BLaER1 (cell line): Measurements from ENCODE around the gene ANKRD53.
"Not testable (repeated sequence)": the region's sequence is repeated elsewhere in the genome, so short reads cannot be mapped to it uniquely, and the experiment has no call there.

Experiments used
- H3K27ac ChIP-seq: shearing (Covaris generic); formaldehyde crosslinking; 2 replicates; pipeline ENCODE4 v1.8.1; 2022
- H3K27me3 ChIP-seq: shearing (Covaris generic); formaldehyde crosslinking; 2 replicates; pipeline ENCODE4 v1.8.1; 2022
- H3K36me3 ChIP-seq: shearing (Covaris generic); formaldehyde crosslinking; 2 replicates; pipeline ENCODE4 v1.8.1; 2022
- H3K4me1 ChIP-seq: shearing (Covaris generic); formaldehyde crosslinking; 2 replicates; pipeline ENCODE4 v1.8.1; 2022
- H3K4me2 ChIP-seq: shearing (Covaris generic); formaldehyde crosslinking; 2 replicates; pipeline ENCODE4 v1.8.1; 2022
- H3K4me3 ChIP-seq: shearing (Covaris generic); formaldehyde crosslinking; 2 replicates; pipeline ENCODE4 v1.8.1; 2022
- H3K9ac ChIP-seq: shearing (Covaris generic); formaldehyde crosslinking; 2 replicates; pipeline ENCODE4 v1.8.1; 2022
- H3K9me3 ChIP-seq: shearing (Covaris generic); formaldehyde crosslinking; 2 replicates; pipeline ENCODE4 v1.8.1; 2022
- H4K20me1 ChIP-seq: shearing (Covaris generic); formaldehyde crosslinking; 2 replicates; pipeline ENCODE4 v1.8.1; 2022
- Cebpa-rat ChIP-seq: shearing (Covaris generic); IDR thresholded peaks from 2 replicates; pipeline ENCODE4 v1.8.1; 2022

The ANKRD53 gene

GRCh38 chr2:70999362-70999761, 20.9 kb downstream of the ANKRD53 start:
- H3K4me3 ChIP-seq, result no peak overlapping the region
- H3K9me3 ChIP-seq, result no peaks in the 10 kb centered on the region
- H4K20me1 ChIP-seq, result peaks cover 1% of the 10 kb centered on the region
- no peak overlapping the region for H3K27ac ChIP-seq
- peaks cover 19% of the 10 kb centered on the region for H3K4me1 ChIP-seq
- no peak overlapping the region for H3K4me2 ChIP-seq
- no peaks in the 10 kb centered on the region for H3K27me3 ChIP-seq
- H3K9ac ChIP-seq, result no peak overlapping the region
- H3K36me3 ChIP-seq, result no peaks in the 10 kb centered on the region
- TF ChIP-seq Cebpa-rat, result no peak

- not testable (repeated sequence) for H3K9me3 ChIP-seq, H3K27ac ChIP-seq, H3K9ac ChIP-seq, H3K27me3 ChIP-seq, H3K4me2 ChIP-seq, H3K4me3 ChIP-seq, H3K36me3 ChIP-seq, H4K20me1 ChIP-seq
- H3K4me1 ChIP-seq, result peaks cover 19% of the 10 kb centered on the region
Measured at GRCh38 chr2:70999931-71000330, 21.5 kb downstream of the ANKRD53 start.

GRCh38 chr2:71000780-71001591, 22.6 kb downstream of the ANKRD53 start:
- Histone ChIP-seq H3K27me3 (no peaks in the 10 kb centered on the region), H3K9ac (no peak overlapping the region), H3K4me1 (peaks cover 17% of the 10 kb centered on the region), H3K4me2 (peak overlapping the region; percentile 75), H3K36me3 (no peaks in the 10 kb centered on the region), H4K20me1 (no peaks in the 10 kb centered on the region), H3K9me3 (no peaks in the 10 kb centered on the region), H3K4me3 (peak overlapping the region; percentile 28; the same call in 1 of the 2 replicates), H3K27ac (0 out of 2 replicates have a peak overlapping the region, but pooled peaks have one; percentile 6)
- TF ChIP-seq Cebpa-rat, result no peak

- Histone ChIP-seq H3K4me3 (no peak overlapping the region), H4K20me1 (no peaks in the 10 kb centered on the region), H3K4me1 (peaks cover 22% of the 10 kb centered on the region), H3K36me3 (no peaks in the 10 kb centered on the region), H3K9me3 (no peaks in the 10 kb centered on the region), H3K27me3 (no peaks in the 10 kb centered on the region), H3K4me2 (peak overlapping the region; percentile 75), H3K9ac (no peak overlapping the region), H3K27ac (0 out of 2 replicates have a peak overlapping the region, but pooled peaks have one; percentile 6)
- TF ChIP-seq Cebpa-rat, result no peak
Measured at GRCh38 chr2:71001592-71001927, 23.1 kb downstream of the ANKRD53 start.

GRCh38 chr2:71001981-71002570, 23.6 kb downstream of the ANKRD53 start:
- no peak overlapping the region for H3K4me3 ChIP-seq

GRCh38 chr2:71003396-71003795, 25.0 kb downstream of the ANKRD53 start:
- no peak for TF ChIP-seq Cebpa-rat
- no peak overlapping the region for H3K27ac ChIP-seq
- H3K4me2 ChIP-seq, result no peak overlapping the region
- no peaks in the 10 kb centered on the region for H3K36me3 ChIP-seq
- H3K4me3 ChIP-seq, result no peak overlapping the region
- H3K9me3 ChIP-seq, result no peaks in the 10 kb centered on the region
- H3K27me3 ChIP-seq, result no peaks in the 10 kb centered on the region
- H4K20me1 ChIP-seq, result no peaks in the 10 kb centered on the region
- no peak overlapping the region for H3K9ac ChIP-seq
- H3K4me1 ChIP-seq, result peaks cover 29% of the 10 kb centered on the region

More at GRCh38 chr2:71001981-71002570, 23.6 kb downstream of the ANKRD53 start:
- TF ChIP-seq Cebpa-rat, result no peak
- Histone ChIP-seq H3K27ac (no peak overlapping the region), H3K9ac (no peak overlapping the region), H3K9me3 (no peaks in the 10 kb centered on the region), H4K20me1 (no peaks in the 10 kb centered on the region), H3K4me2 (peak overlapping the region; percentile 75; the same call in 1 of the 2 replicates), H3K4me1 (peaks cover 25% of the 10 kb centered on the region), H3K36me3 (no peaks in the 10 kb centered on the region), H3K27me3 (no peaks in the 10 kb centered on the region)

- no peak overlapping the region for H3K27ac ChIP-seq
- H3K4me3 ChIP-seq, result no peak overlapping the region
- H3K27me3 ChIP-seq, result no peaks in the 10 kb centered on the region
- H3K36me3 ChIP-seq, result no peaks in the 10 kb centered on the region
- peaks cover 31% of the 10 kb centered on the region for H3K4me1 ChIP-seq
- H3K9ac ChIP-seq, result no peak overlapping the region
- TF ChIP-seq Cebpa-rat, result no peak
- H3K9me3 ChIP-seq, result no peaks in the 10 kb centered on the region
- H4K20me1 ChIP-seq, result no peaks in the 10 kb centered on the region
- no peak overlapping the region for H3K4me2 ChIP-seq
Measured at GRCh38 chr2:71003966-71004755, 25.7 kb downstream of the ANKRD53 start.

- no peaks in the 10 kb centered on the region for H4K20me1 ChIP-seq
- TF ChIP-seq Cebpa-rat, result no peak
- H3K27ac ChIP-seq, result no peak overlapping the region
Measured at GRCh38 chr2:71004857-71005256, 26.4 kb downstream of the ANKRD53 start.

GRCh38 chr2:71005271-71006202, 27.1 kb downstream of the ANKRD53 start:
- H3K9me3 ChIP-seq, result no peaks in the 10 kb centered on the region
- no peak overlapping the region for H3K9ac ChIP-seq
- peaks cover 31% of the 10 kb centered on the region for H3K4me1 ChIP-seq
- H3K36me3 ChIP-seq, result no peaks in the 10 kb centered on the region
- no peaks in the 10 kb centered on the region for H3K27me3 ChIP-seq
- no peaks in the 10 kb centered on the region for H4K20me1 ChIP-seq
- no peak for TF ChIP-seq Cebpa-rat
- no peak overlapping the region for H3K4me2 ChIP-seq
- no peak overlapping the region for H3K27ac ChIP-seq
- no peak overlapping the region for H3K4me3 ChIP-seq

More at GRCh38 chr2:71004857-71005256, 26.4 kb downstream of the ANKRD53 start:
- Histone ChIP-seq H3K4me2 (no peak overlapping the region), H3K36me3 (no peaks in the 10 kb centered on the region), H3K9ac (no peak overlapping the region), H3K4me1 (peaks cover 31% of the 10 kb centered on the region), H3K4me3 (no peak overlapping the region), H3K9me3 (no peaks in the 10 kb centered on the region), H3K27me3 (no peaks in the 10 kb centered on the region)
